Endodermal cell (in vitro differentiated cells): ENCODE data around the gene ARFGEF3. TPM values are rescaled to one million over a fixed set of nuclear protein-coding genes. Genes with fewer than 3 reads are reported as not detected.
A peak's percentile ranks its signal among the peaks of the same experiment; 100 is the strongest.

Experiments
- DNase-seq: peaks from one replicate; pipeline ENCODE4 v3.0.0-alpha.2; 2017
- H3K27ac ChIP-seq: 2 replicates; pipeline ENCODE4 v1.5.1; 2013; ENCODE audit warnings: mild to moderate bottlenecking, low read depth, low read length, moderate library complexity
- H3K27me3 ChIP-seq: 2 replicates; pipeline ENCODE4 v1.6.1; 2013; ENCODE audit warnings: mild to moderate bottlenecking, low read length, moderate library complexity; ENCODE audit not compliant: insufficient read depth, control insufficient read depth, poor library complexity, severe bottlenecking
- H3K36me3 ChIP-seq: 2 replicates; pipeline ENCODE4 v1.7.0; 2013; ENCODE audit warnings: mild to moderate bottlenecking, low read length, moderate library complexity; ENCODE audit not compliant: control insufficient read depth, insufficient read depth
- H3K4me1 ChIP-seq: one replicate; pipeline ENCODE4 v1.7.0; 2013; ENCODE audit warnings: low read length; ENCODE audit not compliant: control insufficient read depth, insufficient read depth
- H3K4me3 ChIP-seq: 2 replicates; pipeline ENCODE4 v1.5.1; 2013; ENCODE audit warnings: mild to moderate bottlenecking, low read length, moderate library complexity
- H3K9ac ChIP-seq: 2 replicates; pipeline ENCODE4 v1.6.1; 2013; ENCODE audit warnings: mild to moderate bottlenecking, low read length, moderate library complexity; ENCODE audit not compliant: poor library complexity, severe bottlenecking; ENCODE audit errors: extremely low read depth
- H3K9me3 ChIP-seq: 2 replicates; pipeline ENCODE4 v1.6.1; 2013; ENCODE audit warnings: mild to moderate bottlenecking, low read length, moderate library complexity; ENCODE audit not compliant: control insufficient read depth
- H3K27ac Mint-ChIP-seq: 2 replicates; pipeline ENCODE4 v1.8.0; 2020; ENCODE audit warnings: mixed read lengths
- H3K27me3 Mint-ChIP-seq: 2 replicates; pipeline ENCODE4 v1.8.0; 2021; ENCODE audit warnings: mild to moderate bottlenecking, mixed read lengths; ENCODE audit not compliant: insufficient read depth
- H3K36me3 Mint-ChIP-seq: 2 replicates; pipeline ENCODE4 v1.8.0; 2020; ENCODE audit warnings: low read depth, mixed read lengths
- H3K4me1 Mint-ChIP-seq: 2 replicates; pipeline ENCODE4 v1.8.0; 2020; ENCODE audit warnings: mixed read lengths
- H3K4me3 Mint-ChIP-seq: 2 replicates; pipeline ENCODE4 v1.8.0; 2020; ENCODE audit warnings: mild to moderate bottlenecking, moderate library complexity, mixed read lengths
- H3K9me3 Mint-ChIP-seq: 2 replicates; pipeline ENCODE4 v1.8.0; 2020; ENCODE audit warnings: mild to moderate bottlenecking, mixed read lengths
- CTCF ChIP-seq: fragments of 200-600 bp; sonication (generic); conservative IDR thresholded peaks from 2 replicates; pipeline ENCODE4 v1.5.0; 2021; ENCODE audit warnings: antibody characterized with exemption, mild to moderate bottlenecking
- WGBS, 2 experiments: methylation state at CpG; one replicate each; pipeline versions ENCODE4 v1.1.5 to v1.1.7; 2013; ENCODE audit warnings: missing lambda C conversion rate in 2 of 2, mixed read lengths in 1 of 2; ENCODE audit not compliant: insufficient coverage in 1 of 2, insufficient read length in 1 of 2; 5-methylcytosine and 5-hydroxymethylcytosine counted together
- long read RNA-seq, 4 experiments: library from polyadenylated mRNA in 2 of 4; library from RNA in 1 of 4; library from capped mRNA in 1 of 4; stranded (forward) in 3 of 4; unstranded in 1 of 4; transcript quantifications; one replicate each; pipeline ENCODE4 v2.0.0, GENCODE V29; 2020 to 2021; ENCODE audit warnings: inconsistent platforms in 1 of 4
- polyA plus RNA-seq, 2 experiments: library from polyadenylated mRNA; stranded (reverse); fragments of 50-300 nt; gene quantifications; one replicate each; pipeline ENCODE4 v1.2.3, GENCODE V29; 2013
- total RNA-seq, 2 donors: library from RNA; stranded (reverse); fragmentation: NEBNext Ultra II Directional in 1 of 2; extraction: Animal tissue kit (Norgen Biotek cat#: 25700) in 1 of 2; gene quantifications; 2 replicates in 1 of 2; 3 replicates in 1 of 2; pipeline ENCODE4 v1.2.1, GENCODE V29; 2021

ARFGEF3 gene
- total RNA-seq: 10 to 100 TPM; 10.9 to 14.3 TPM
- polyA plus RNA-seq (2013, experiment 1 of 2): 1.6 TPM
- polyA plus RNA-seq (2013, experiment 2 of 2): 1.7 TPM
- long read RNA-seq, experiment 1, partial matches to known transcripts: 1 of 6 reads
- long read RNA-seq, experiment 1, other reads (novel, unspliced or antisense): 5 of 6 reads
- long read RNA-seq, experiment 2, full-length matches to known transcripts: 1 of 31 reads
- long read RNA-seq, experiment 2, partial matches to known transcripts: 8 of 31 reads
- long read RNA-seq, experiment 2, other reads (novel, unspliced or antisense): 22 of 31 reads
- long read RNA-seq, experiment 3, full-length matches to known transcripts: 1 of 10 reads
- long read RNA-seq, experiment 3, partial matches to known transcripts: 3 of 10 reads
- long read RNA-seq, experiment 3, other reads (novel, unspliced or antisense): 6 of 10 reads
- long read RNA-seq, experiment 4, partial matches to known transcripts: 0 of 3 reads
- long read RNA-seq, experiment 4, other reads (novel, unspliced or antisense): 3 of 3 reads

- Histone ChIP-seq H3K4me3 (peak within 1 kb of the TSS; percentile 96), H3K9ac (peak within 1 kb of the TSS; percentile 67), H3K4me1 (no peaks in the 10 kb centered on the region), H3K9me3 (no peaks in the 10 kb centered on the region), H3K36me3 (no peaks in the 10 kb centered on the region), H3K27me3 (peaks cover 16% of the 10 kb centered on the region), H3K27ac (no peak within 1 kb of the TSS)
- DNase-seq: peak; percentile 90
- Mint-ChIP-seq H3K4me3 (peak within 1 kb of the TSS; percentile 61), H3K36me3 (no peaks in the 10 kb centered on the region), H3K27me3 (peaks cover 32% of the 10 kb centered on the region), H3K9me3 (no peaks in the 10 kb centered on the region), H3K4me1 (peaks cover 18% of the 10 kb centered on the region), H3K27ac (peak within 1 kb of the TSS; percentile 50)
- 0 to 1% methylated on average over 8 to 93 of the region's 93 CpGs for WGBS, 2 experiments
- TF ChIP-seq CTCF: no peak
These were observed at the start of gene ARFGEF3 for GRCh38 chr6:138161338-138162110. Gene ARFGEF3, plus strand, starts transcription at chr6:138161939. Its CDS starts 148 bp downstream, at chr6:138162087.

GRCh38 chr6:138113588-138114210 lies 48.0 kb upstream of the ARFGEF3 start:
- no peak for DNase-seq
- peaks cover 8% of the 10 kb centered on the region for H3K4me1 Mint-ChIP-seq
- 97 to 100% methylated on average over 1 to 3 of the region's 3 CpGs for WGBS, 2 experiments
- H3K27ac Mint-ChIP-seq: no peak overlapping the region
- TF ChIP-seq CTCF: no peak
- no peak overlapping the region for H3K4me3 Mint-ChIP-seq
- Histone ChIP-seq H3K4me3 (no peak overlapping the region), H3K9me3 (peaks cover 1% of the 10 kb centered on the region), H3K36me3 (no peaks in the 10 kb centered on the region), H3K4me1 (no peaks in the 10 kb centered on the region), H3K27ac (no peak overlapping the region), H3K9ac (no peak overlapping the region), H3K27me3 (no peaks in the 10 kb centered on the region)
- H3K27me3 Mint-ChIP-seq: no peaks in the 10 kb centered on the region
- H3K36me3 Mint-ChIP-seq: no peaks in the 10 kb centered on the region
- peaks cover 4% of the 10 kb centered on the region for H3K9me3 Mint-ChIP-seq

- no peak for TF ChIP-seq CTCF
- no peak for DNase-seq
- Mint-ChIP-seq H3K9me3 (peaks cover 11% of the 10 kb centered on the region), H3K4me3 (no peak overlapping the region), H3K4me1 (peaks cover 3% of the 10 kb centered on the region), H3K36me3 (no peaks in the 10 kb centered on the region), H3K27ac (no peak overlapping the region), H3K27me3 (no peaks in the 10 kb centered on the region)
- Histone ChIP-seq H3K27me3 (no peaks in the 10 kb centered on the region), H3K9ac (no peak overlapping the region), H3K4me1 (no peaks in the 10 kb centered on the region), H3K27ac (no peak overlapping the region), H3K4me3 (no peak overlapping the region), H3K9me3 (peaks cover 8% of the 10 kb centered on the region), H3K36me3 (no peaks in the 10 kb centered on the region)
- WGBS, 2 experiments: 71 to 73% methylated on average over 4 to 7 of the region's 7 CpGs
These were observed 46.5 kb upstream of the ARFGEF3 start for GRCh38 chr6:138115201-138115600.
